BLaER1 treated with 17β-estradiol and CSF1 and Interleukin-3, amounts not matched to agents 10 nM and 100 nM (cell line): Measurements from ENCODE around the gene NEMP1.
"Not testable (repeated sequence)": the region's sequence is repeated elsewhere in the genome, so short reads cannot be mapped to it uniquely, and the experiment has no call there.

Source experiments
- H3K27ac ChIP-seq, 11 experiments: shearing (Covaris generic); formaldehyde crosslinking; 2 replicates each; pipeline ENCODE4 v1.8.1; 2022
- H3K27me3 ChIP-seq, 11 experiments: shearing (Covaris generic); formaldehyde crosslinking; 2 replicates each; pipeline ENCODE4 v1.8.1; 2022
- H3K36me3 ChIP-seq, 11 experiments: shearing (Covaris generic); formaldehyde crosslinking; 2 replicates each; pipeline ENCODE4 v1.8.1; 2022
- H3K4me1 ChIP-seq, 10 experiments: shearing (Covaris generic); formaldehyde crosslinking; 2 replicates each; pipeline ENCODE4 v1.8.1; 2022
- H3K4me2 ChIP-seq, 11 experiments: shearing (Covaris generic); formaldehyde crosslinking; 2 replicates each; pipeline ENCODE4 v1.8.1; 2022
- H3K4me3 ChIP-seq, 10 experiments: shearing (Covaris generic); formaldehyde crosslinking; 2 replicates each; pipeline ENCODE4 v1.8.1; 2022
- H3K9ac ChIP-seq, 11 experiments: shearing (Covaris generic); formaldehyde crosslinking; 2 replicates each; pipeline ENCODE4 v1.8.1; 2022
- H3K9me3 ChIP-seq, 11 experiments: shearing (Covaris generic); formaldehyde crosslinking; replicated peaks in 1 of 11; 2 replicates each; pipeline ENCODE4 v1.8.1; 2022
- H4K20me1 ChIP-seq, 11 experiments: shearing (Covaris generic); formaldehyde crosslinking; 2 replicates each; pipeline ENCODE4 v1.8.1; 2022
- Cebpa-rat ChIP-seq, 11 experiments: shearing (Covaris generic); IDR thresholded peaks; 2 replicates each; pipeline ENCODE4 v1.8.1; 2022

Gene NEMP1

GRCh38 chr12:57063991-57064685 lies 14.5 kb downstream of the NEMP1 start:
- peaks cover 0 to 14% (median 0%) of the 10 kb centered on the region in 11 experiments; a peak in 6 of 22 replicates for H3K9me3 ChIP-seq
- H4K20me1 ChIP-seq, result no peaks in the 10 kb centered on the region; a peak in 1 of 22 replicates
- H3K4me1 ChIP-seq, result peaks cover 0 to 47% (median 29%) of the 10 kb centered on the region in 10 experiments; a peak in 16 of 20 replicates
- no peak for TF ChIP-seq Cebpa-rat (IDR thresholded peaks at IDR 0.05)
- peak overlapping the region in 8 of 11 experiments; percentile 10 to 86 (median 71); a peak in 15 of 22 replicates for H3K4me2 ChIP-seq
- H3K27me3 ChIP-seq, result no peaks in the 10 kb centered on the region
- H3K9ac ChIP-seq, result peak overlapping the region in 10 of 11 experiments; percentile 32 to 71 (median 50); a peak in 16 of 22 replicates
- peak overlapping the region in 5 of 10 experiments; percentile 12 to 49 (median 21); a peak in 7 of 20 replicates for H3K4me3 ChIP-seq
- H3K36me3 ChIP-seq, result peaks cover 38 to 94% (median 73%) of the 10 kb centered on the region in 11 experiments
- peak overlapping the region in 10 of 11 experiments; percentile 20 to 87 (median 69); a peak in 19 of 22 replicates for H3K27ac ChIP-seq

GRCh38 chr12:57058454-57058853 lies 20.1 kb downstream of the NEMP1 start:
- Histone ChIP-seq H3K36me3 (peaks cover 36 to 96% (median 78%) of the 10 kb centered on the region in 11 experiments), H3K9ac (peak overlapping the region in 1 of 11 experiments; percentile 5; a peak in 1 of 22 replicates), H3K27me3 (no peaks in the 10 kb centered on the region), H3K4me1 (peaks cover 0 to 38% (median 11%) of the 10 kb centered on the region in 10 experiments; a peak in 12 of 20 replicates), H3K27ac (no peak overlapping the region), H3K4me2 (no peak overlapping the region), H4K20me1 (no peaks in the 10 kb centered on the region; a peak in 1 of 22 replicates), H3K4me3 (no peak overlapping the region), H3K9me3 (peaks cover 0 to 10% (median 7%) of the 10 kb centered on the region in 11 experiments; a peak in 7 of 22 replicates)
- no peak for TF ChIP-seq Cebpa-rat (IDR thresholded peaks at IDR 0.05)

GRCh38 chr12:57057067-57057751 lies 21.4 kb downstream of the NEMP1 start:
- no peak for TF ChIP-seq Cebpa-rat (IDR thresholded peaks at IDR 0.05)
- Histone ChIP-seq H3K4me2 (peak overlapping the region in 4 of 11 experiments; percentile 8 to 81 (median 70); a peak in 5 of 22 replicates), H3K4me1 (peaks cover 0 to 32% (median 10%) of the 10 kb centered on the region in 10 experiments; a peak in 12 of 20 replicates), H3K36me3 (peaks cover 36 to 83% (median 68%) of the 10 kb centered on the region in 11 experiments), H3K27me3 (no peaks in the 10 kb centered on the region), H3K9ac (no peak overlapping the region), H4K20me1 (no peaks in the 10 kb centered on the region), H3K4me3 (no peak overlapping the region), H3K9me3 (peaks cover 0 to 10% (median 7%) of the 10 kb centered on the region in 11 experiments; a peak in 7 of 22 replicates), H3K27ac (peak overlapping the region in 3 of 11 experiments; percentile 5 to 66 (median 59); a peak in 5 of 22 replicates)

GRCh38 chr12:57055824-57056223 lies 22.8 kb downstream of the NEMP1 start:
- Histone ChIP-seq H3K4me1 (peaks cover 0 to 32% (median 10%) of the 10 kb centered on the region in 10 experiments; a peak in 12 of 20 replicates), H3K27ac (peak overlapping the region in 5 of 11 experiments; percentile 37 to 66 (median 58); a peak in 9 of 22 replicates), H3K27me3 (no peaks in the 10 kb centered on the region), H3K9ac (peak overlapping the region in 1 of 11 experiments; percentile 34; a peak in 1 of 22 replicates), H3K4me3 (no peak overlapping the region), H4K20me1 (no peaks in the 10 kb centered on the region), H3K4me2 (peak overlapping the region in 5 of 11 experiments; percentile 28 to 81 (median 69); a peak in 10 of 22 replicates), H3K9me3 (peaks cover 0 to 10% (median 7%) of the 10 kb centered on the region in 11 experiments; a peak in 7 of 22 replicates), H3K36me3 (peaks cover 36 to 71% (median 56%) of the 10 kb centered on the region in 11 experiments)
- TF ChIP-seq Cebpa-rat (IDR thresholded peaks at IDR 0.05), result 0 out of 22 replicates have a peak, but pooled peaks of 1 of the 11 experiments have one; percentile 21

GRCh38 chr12:57053901-57054300 lies 24.7 kb downstream of the NEMP1 start:
- H3K4me3 ChIP-seq, H4K20me1 ChIP-seq, H3K9ac ChIP-seq, H3K27me3 ChIP-seq, H3K27ac ChIP-seq, H3K4me2 ChIP-seq: not testable (repeated sequence)
- peaks cover 0 to 10% (median 7%) of the 10 kb centered on the region in 11 experiments; a peak in 7 of 22 replicates for H3K9me3 ChIP-seq
- H3K4me1 ChIP-seq, result peaks cover 0 to 51% (median 18%) of the 10 kb centered on the region in 10 experiments; a peak in 13 of 20 replicates
- H3K36me3 ChIP-seq, result peaks cover 17 to 52% (median 37%) of the 10 kb centered on the region in 11 experiments

GRCh38 chr12:57053146-57053545 lies 25.4 kb downstream of the NEMP1 start:
- not testable (repeated sequence) for H3K9ac ChIP-seq, H4K20me1 ChIP-seq, H3K4me3 ChIP-seq, H3K27ac ChIP-seq, H3K4me2 ChIP-seq, H3K27me3 ChIP-seq
- Histone ChIP-seq H3K9me3 (peaks cover 0 to 10% (median 7%) of the 10 kb centered on the region in 11 experiments; a peak in 7 of 22 replicates), H3K36me3 (peaks cover 9 to 45% (median 29%) of the 10 kb centered on the region in 11 experiments; a peak in 21 of 22 replicates), H3K4me1 (peaks cover 0 to 58% (median 26%) of the 10 kb centered on the region in 10 experiments; a peak in 14 of 20 replicates)

GRCh38 chr12:57051011-57051410 lies 27.6 kb downstream of the NEMP1 start:
- no peaks in the 10 kb centered on the region for H3K27me3 ChIP-seq
- TF ChIP-seq Cebpa-rat (IDR thresholded peaks at IDR 0.05), result no peak
- H4K20me1 ChIP-seq, result no peaks in the 10 kb centered on the region; a peak in 1 of 22 replicates
- no peak overlapping the region for H3K9ac ChIP-seq
- H3K4me1 ChIP-seq, result peaks cover 9 to 63% (median 42%) of the 10 kb centered on the region in 10 experiments; a peak in 18 of 20 replicates
- peaks cover 0 to 23% (median 8%) of the 10 kb centered on the region in 11 experiments; a peak in 14 of 22 replicates for H3K36me3 ChIP-seq
- H3K4me3 ChIP-seq, result no peak overlapping the region
- no peak overlapping the region for H3K4me2 ChIP-seq
- H3K27ac ChIP-seq, result no peak overlapping the region
- H3K9me3 ChIP-seq, result peaks cover 0 to 10% (median 7%) of the 10 kb centered on the region in 11 experiments; a peak in 7 of 22 replicates

GRCh38 chr12:57049890-57050289 lies 28.7 kb downstream of the NEMP1 start, which contains the start of gene MYO1A:
MYO1A (minus strand) TSS chr12:57050129; CDS start chr12:57048323, 1,806 bp downstream.
- Histone ChIP-seq H3K27me3 (no peaks in the 10 kb centered on the region), H3K9me3 (peaks cover 0 to 10% (median 7%) of the 10 kb centered on the region in 11 experiments; a peak in 7 of 22 replicates), H3K4me2 (peak within 1 kb of the TSS in 7 of 11 experiments; percentile 14 to 95 (median 93); a peak in 12 of 22 replicates), H3K4me1 (peaks cover 9 to 60% (median 40%) of the 10 kb centered on the region in 10 experiments; a peak in 18 of 20 replicates), H3K36me3 (peaks cover 0 to 12% (median 7%) of the 10 kb centered on the region in 11 experiments; a peak in 12 of 22 replicates), H3K9ac (no peak within 1 kb of the TSS), H3K4me3 (no peak within 1 kb of the TSS), H4K20me1 (no peaks in the 10 kb centered on the region; a peak in 1 of 22 replicates), H3K27ac (peak within 1 kb of the TSS in 3 of 11 experiments; percentile 70 to 81 (median 80); a peak in 5 of 22 replicates)
- TF ChIP-seq Cebpa-rat (IDR thresholded peaks at IDR 0.05), result no peak
